Measurements from ENCODE around the gene CEL. TPM values are rescaled to one million over a fixed set of nuclear protein-coding genes. Genes with fewer than 3 reads are reported as not detected.

Gene CEL
- total RNA-seq, 1 experiment from 2014 or later: 3.1 TPM

DNA sequence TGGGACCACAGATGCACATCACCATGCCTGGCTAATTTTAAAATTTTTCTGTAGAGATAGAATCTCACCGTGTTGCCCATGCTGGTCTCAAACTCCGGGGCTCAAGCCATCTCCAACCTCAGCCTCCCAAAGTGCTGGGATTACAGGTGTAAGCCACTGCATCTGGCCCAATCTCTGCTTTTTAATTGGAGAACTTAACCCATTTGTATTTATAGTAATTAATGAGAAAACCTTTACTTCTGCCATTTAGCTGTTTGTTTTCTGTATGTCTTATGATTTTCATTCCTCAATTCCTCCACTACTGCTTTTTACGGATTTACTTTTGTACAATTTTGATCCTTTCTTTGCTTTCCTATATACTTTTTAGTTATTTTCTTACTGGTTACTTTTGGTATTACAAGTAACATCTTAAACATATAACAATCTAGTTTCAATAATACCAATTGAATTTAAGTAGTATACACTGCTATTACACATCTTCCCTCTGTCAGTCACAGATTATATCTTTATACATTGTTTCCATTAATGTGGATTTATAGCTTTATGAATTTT, 33.1 kb downstream of the CEL start:
- no TSS peak for BruUV-seq (replicated peaks)
- Mint-ChIP-seq H3K27me3 (ENCODE audit: unreplicated experiment) (no peaks in the 10 kb centered on the region), H3K4me3 (ENCODE audit: low read depth, unreplicated experiment) (no peak overlapping the region), H3K27ac (ENCODE audit: unreplicated experiment) (no peak overlapping the region), H3K4me1 (ENCODE audit: low read depth, unreplicated experiment) (no peaks in the 10 kb centered on the region), H3K9me3 (ENCODE audit: low read depth, unreplicated experiment) (peaks cover 7% of the 10 kb centered on the region), H3K36me3 (ENCODE audit: insufficient read depth, unreplicated experiment) (peaks cover 4% of the 10 kb centered on the region)
- TF ChIP-seq, protein P1, sequence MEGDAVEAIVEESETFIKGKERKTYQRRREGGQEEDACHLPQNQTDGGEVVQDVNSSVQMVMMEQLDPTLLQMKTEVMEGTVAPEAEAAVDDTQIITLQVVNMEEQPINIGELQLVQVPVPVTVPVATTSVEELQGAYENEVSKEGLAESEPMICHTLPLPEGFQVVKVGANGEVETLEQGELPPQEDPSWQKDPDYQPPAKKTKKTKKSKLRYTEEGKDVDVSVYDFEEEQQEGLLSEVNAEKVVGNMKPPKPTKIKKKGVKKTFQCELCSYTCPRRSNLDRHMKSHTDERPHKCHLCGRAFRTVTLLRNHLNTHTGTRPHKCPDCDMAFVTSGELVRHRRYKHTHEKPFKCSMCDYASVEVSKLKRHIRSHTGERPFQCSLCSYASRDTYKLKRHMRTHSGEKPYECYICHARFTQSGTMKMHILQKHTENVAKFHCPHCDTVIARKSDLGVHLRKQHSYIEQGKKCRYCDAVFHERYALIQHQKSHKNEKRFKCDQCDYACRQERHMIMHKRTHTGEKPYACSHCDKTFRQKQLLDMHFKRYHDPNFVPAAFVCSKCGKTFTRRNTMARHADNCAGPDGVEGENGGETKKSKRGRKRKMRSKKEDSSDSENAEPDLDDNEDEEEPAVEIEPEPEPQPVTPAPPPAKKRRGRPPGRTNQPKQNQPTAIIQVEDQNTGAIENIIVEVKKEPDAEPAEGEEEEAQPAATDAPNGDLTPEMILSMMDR (IDR thresholded peaks at IDR 0.05; ENCODE audit: unreplicated experiment): no peak
- DNase-seq: no peak
- CTCF ChIA-PET: interaction anchor here (0.6 kb wide), 1 partner anchor 8 kb away, joined by 3 read pairs; no protein-coding TSS in a partner anchor
- intact Hi-C loops (cut with micrococcal nuclease; ENCODE audit: unreplicated experiment): no loop called here

DNA sequence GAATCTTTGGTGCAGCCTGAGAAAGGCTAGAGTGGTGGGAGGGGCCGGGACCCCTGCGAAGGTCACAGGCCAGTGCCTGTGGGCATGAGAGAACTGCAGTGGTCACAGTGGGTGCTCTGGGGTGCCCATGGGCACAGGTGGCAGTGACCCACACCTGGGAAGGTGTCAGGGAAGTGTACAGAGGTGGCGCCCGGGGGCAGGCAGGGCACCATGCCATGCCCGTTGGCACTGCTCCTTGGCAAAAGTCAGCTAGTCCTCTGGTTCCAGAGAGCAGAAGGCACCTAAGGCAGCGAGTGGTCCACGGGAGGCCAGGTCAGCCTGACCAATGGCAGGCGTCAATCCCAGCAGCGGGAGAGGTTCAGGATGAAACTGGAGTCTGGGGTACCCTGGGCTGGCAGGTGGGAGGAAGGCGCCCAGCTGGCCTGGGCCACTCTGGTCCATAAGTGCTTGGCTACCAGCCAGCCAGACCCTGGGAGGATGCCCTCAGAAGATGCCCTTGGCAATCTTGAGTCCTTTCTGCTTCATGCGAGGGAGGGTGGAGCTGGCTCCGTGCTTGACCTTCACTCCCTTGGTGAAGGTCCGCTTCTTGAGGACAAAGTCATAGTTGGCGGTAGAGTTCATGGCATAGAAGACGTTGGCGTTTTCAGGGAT, 36.4 kb downstream of the CEL start:
- intact Hi-C loops (cut with micrococcal nuclease; ENCODE audit: unreplicated experiment): no loop called here
- H3K9me3 Mint-ChIP-seq (ENCODE audit: low read depth, unreplicated experiment): peaks cover 7% of the 10 kb centered on the region
- H3K4me3 Mint-ChIP-seq (ENCODE audit: low read depth, unreplicated experiment): no peak overlapping the region
- H3K36me3 Mint-ChIP-seq (ENCODE audit: insufficient read depth, unreplicated experiment): peaks cover 9% of the 10 kb centered on the region
- TF ChIP-seq, protein P1 (IDR thresholded peaks at IDR 0.05; ENCODE audit: unreplicated experiment): no peak
- no peak for DNase-seq
- no peak overlapping the region for H3K27ac Mint-ChIP-seq (ENCODE audit: unreplicated experiment)
- BruUV-seq (replicated peaks): no TSS peak
- CTCF ChIA-PET: no interaction called here
- no peaks in the 10 kb centered on the region for H3K4me1 Mint-ChIP-seq (ENCODE audit: low read depth, unreplicated experiment)
- no peaks in the 10 kb centered on the region for H3K27me3 Mint-ChIP-seq (ENCODE audit: unreplicated experiment)

DNA sequence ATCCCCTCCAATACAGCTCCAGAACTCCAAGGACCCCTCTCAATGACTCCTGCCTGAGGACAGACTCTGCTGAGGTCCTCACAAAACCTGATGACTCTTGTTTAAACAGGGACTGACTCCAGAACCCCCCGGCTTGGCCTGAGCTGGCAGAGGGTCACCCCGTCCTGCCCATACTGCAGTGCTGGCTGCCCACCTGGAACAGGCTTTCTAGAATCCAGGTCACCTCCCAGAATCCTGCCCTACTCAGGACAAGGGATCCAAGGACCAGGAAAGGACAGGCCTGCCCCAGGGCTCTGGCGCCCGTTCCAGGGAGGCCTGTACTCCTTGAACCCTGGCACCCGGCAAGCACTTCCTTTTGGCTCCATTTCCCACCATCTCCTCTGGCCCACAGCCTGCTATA, 37.1 kb downstream of the CEL start:
- CTCF ChIA-PET: no interaction called here
- H3K9me3 Mint-ChIP-seq (ENCODE audit: low read depth, unreplicated experiment): peaks cover 7% of the 10 kb centered on the region
- H3K36me3 Mint-ChIP-seq (ENCODE audit: insufficient read depth, unreplicated experiment): peaks cover 11% of the 10 kb centered on the region
- BruUV-seq (replicated peaks): no TSS peak
- no peak overlapping the region for H3K27ac Mint-ChIP-seq (ENCODE audit: unreplicated experiment)
- no peak for DNase-seq
- H3K27me3 Mint-ChIP-seq (ENCODE audit: unreplicated experiment): no peaks in the 10 kb centered on the region
- no peak overlapping the region for H3K4me3 Mint-ChIP-seq (ENCODE audit: low read depth, unreplicated experiment)
- intact Hi-C loops (cut with micrococcal nuclease; ENCODE audit: unreplicated experiment): no loop called here
- no peaks in the 10 kb centered on the region for H3K4me1 Mint-ChIP-seq (ENCODE audit: low read depth, unreplicated experiment)
- TF ChIP-seq, protein P1 (IDR thresholded peaks at IDR 0.05; ENCODE audit: unreplicated experiment): no peak

DNA sequence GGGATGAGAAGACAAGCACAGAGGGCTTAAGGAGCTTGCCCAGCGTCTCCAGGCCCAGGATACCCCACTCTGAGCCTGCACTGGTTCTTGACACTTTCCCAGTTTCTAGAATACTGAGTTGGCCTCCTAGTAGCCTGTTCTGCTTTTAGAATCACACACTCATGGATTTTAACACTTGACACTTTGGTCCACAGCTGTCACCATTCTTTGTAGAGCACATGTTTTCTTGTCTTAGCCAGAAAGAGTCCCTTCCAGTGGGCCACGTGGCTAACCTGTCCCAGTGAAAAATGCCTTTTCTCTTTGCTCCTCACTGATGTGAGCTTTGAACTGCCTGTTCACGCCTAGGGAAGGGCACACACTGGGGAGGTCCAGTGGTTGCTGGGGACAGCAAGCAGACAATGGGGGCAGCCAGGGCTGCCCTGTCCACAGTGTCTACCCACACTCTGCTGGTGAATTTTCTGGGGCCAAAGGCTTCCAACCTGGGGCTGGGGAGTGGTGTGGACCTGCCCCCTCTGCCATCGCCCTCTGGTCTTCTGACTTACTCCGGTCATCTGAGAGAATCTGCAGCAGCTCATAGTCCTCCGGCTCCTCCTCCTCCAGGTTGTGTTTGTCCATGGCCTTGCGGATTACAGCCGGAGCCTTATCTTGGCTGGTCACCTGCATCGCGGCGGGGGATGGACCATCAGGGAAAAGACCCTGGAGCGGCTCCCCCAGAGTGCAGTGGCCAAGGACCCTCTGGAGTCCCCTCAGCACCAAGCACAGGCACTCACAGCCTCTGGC, 38.1 kb downstream of the CEL start:
- Mint-ChIP-seq H3K27me3 (ENCODE audit: unreplicated experiment) (no peaks in the 10 kb centered on the region), H3K27ac (ENCODE audit: unreplicated experiment) (no peak overlapping the region), H3K9me3 (ENCODE audit: low read depth, unreplicated experiment) (peaks cover 7% of the 10 kb centered on the region), H3K36me3 (ENCODE audit: insufficient read depth, unreplicated experiment) (peaks cover 13% of the 10 kb centered on the region), H3K4me1 (ENCODE audit: low read depth, unreplicated experiment) (no peaks in the 10 kb centered on the region), H3K4me3 (ENCODE audit: low read depth, unreplicated experiment) (no peak overlapping the region)
- intact Hi-C loops (cut with micrococcal nuclease; ENCODE audit: unreplicated experiment): no loop called here
- TF ChIP-seq, protein P1 (IDR thresholded peaks at IDR 0.05; ENCODE audit: unreplicated experiment): no peak
- DNase-seq: no peak
- CTCF ChIA-PET: no interaction called here
- no TSS peak for BruUV-seq (replicated peaks)
